HEK293 (cell line): Measurements from ENCODE around the gene SPEF1.
A peak's percentile ranks its signal among the peaks of the same experiment; 100 is the strongest.

Source experiments
- BCL6B ChIP-seq: fragments of 450-650 bp; formaldehyde crosslinking; IDR thresholded peaks from 2 replicates; pipeline ENCODE4 v1.5.1; 2017; ENCODE audit warnings: missing biosample characterization, missing genetic modification characterization
- GFI1B ChIP-seq: fragments of 450-650 bp; formaldehyde crosslinking; IDR thresholded peaks from 2 replicates; pipeline ENCODE4 v1.5.1; 2016; ENCODE audit warnings: missing biosample characterization, missing genetic modification characterization
- GLIS1 ChIP-seq: fragments of 450-650 bp; formaldehyde crosslinking; IDR thresholded peaks from 2 replicates; pipeline ENCODE4 v1.5.1; 2016; ENCODE audit warnings: missing biosample characterization, missing genetic modification characterization
- KLF1 ChIP-seq: fragments of 450-650 bp; formaldehyde crosslinking; IDR thresholded peaks from 2 replicates; pipeline ENCODE4 v1.5.1; 2016; ENCODE audit warnings: missing biosample characterization, missing genetic modification characterization
- SETDB1 ChIP-seq: IDR thresholded peaks from one replicate; pipeline ENCODE4 v1.6.1; 2017; ENCODE audit warnings: mild to moderate bottlenecking, low read length, moderate library complexity, mixed read lengths; ENCODE audit not compliant: insufficient read length
- YY1 ChIP-seq: fragments of 450-650 bp; formaldehyde crosslinking; IDR thresholded peaks from 2 replicates; pipeline ENCODE4 v1.5.1; 2018; ENCODE audit warnings: missing biosample characterization, missing genetic modification characterization
- ZBTB10 ChIP-seq: fragments of 450-650 bp; formaldehyde crosslinking; IDR thresholded peaks from 2 replicates; pipeline ENCODE4 v1.5.1; 2016; ENCODE audit warnings: missing biosample characterization, missing genetic modification characterization
- ZBTB7A ChIP-seq: fragments of 450-650 bp; formaldehyde crosslinking; IDR thresholded peaks from 2 replicates; pipeline ENCODE4 v1.5.1; 2016; ENCODE audit warnings: low read depth, missing biosample characterization, missing genetic modification characterization
- ZNF146 ChIP-seq: fragments of 450-650 bp; formaldehyde crosslinking; IDR thresholded peaks from 2 replicates; pipeline ENCODE4 v1.5.1; 2016; ENCODE audit warnings: missing biosample characterization, missing genetic modification characterization
- ZNF16 ChIP-seq: fragments of 450-650 bp; formaldehyde crosslinking; IDR thresholded peaks from 2 replicates; pipeline ENCODE4 v1.5.1; 2016; ENCODE audit warnings: low read depth, missing biosample characterization, missing genetic modification characterization
- ZNF2 ChIP-seq: fragments of 450-650 bp; formaldehyde crosslinking; IDR thresholded peaks from 2 replicates; pipeline ENCODE4 v1.5.1; 2016; ENCODE audit warnings: missing biosample characterization, missing genetic modification characterization
- ZNF202 ChIP-seq: fragments of 450-650 bp; formaldehyde crosslinking; IDR thresholded peaks from 2 replicates; pipeline ENCODE4 v1.5.1; 2016; ENCODE audit warnings: missing biosample characterization, missing genetic modification characterization, borderline replicate concordance
- ZNF37A ChIP-seq: fragments of 450-650 bp; IDR thresholded peaks from 2 replicates; pipeline ENCODE4 v1.5.1; 2018; ENCODE audit warnings: missing biosample characterization, missing genetic modification characterization
- ZNF449 ChIP-seq: fragments of 450-650 bp; formaldehyde crosslinking; IDR thresholded peaks from 2 replicates; pipeline ENCODE4 v1.5.1; 2017; ENCODE audit warnings: missing biosample characterization, mild to moderate bottlenecking, missing genetic modification characterization, moderate library complexity
- ZNF529 ChIP-seq: fragments of 450-650 bp; formaldehyde crosslinking; IDR thresholded peaks from 2 replicates; pipeline ENCODE4 v1.5.1; 2017; ENCODE audit warnings: missing genetic modification characterization, missing biosample characterization; ENCODE audit not compliant: insufficient replicate concordance
- ZNF544 ChIP-seq: fragments of 450-650 bp; formaldehyde crosslinking; IDR thresholded peaks from 2 replicates; pipeline ENCODE4 v1.5.0; 2017; ENCODE audit warnings: missing biosample characterization, missing genetic modification characterization
- ZNF600 ChIP-seq: fragments of 450-650 bp; formaldehyde crosslinking; IDR thresholded peaks from 2 replicates; pipeline ENCODE4 v1.5.1; 2016; ENCODE audit warnings: missing biosample characterization, missing genetic modification characterization
- ZNF639 ChIP-seq: fragments of 450-650 bp; formaldehyde crosslinking; IDR thresholded peaks from 2 replicates; pipeline ENCODE4 v1.5.1; 2016; ENCODE audit warnings: missing biosample characterization, missing genetic modification characterization
- ZNF654 ChIP-seq: fragments of 450-650 bp; formaldehyde crosslinking; IDR thresholded peaks from 2 replicates; pipeline ENCODE4 v1.5.1; 2016; ENCODE audit warnings: low read depth, missing biosample characterization, missing genetic modification characterization
- ZNF701 ChIP-seq: fragments of 450-650 bp; formaldehyde crosslinking; IDR thresholded peaks from 2 replicates; pipeline ENCODE4 v1.5.1; 2016; ENCODE audit warnings: missing biosample characterization, missing genetic modification characterization
- TF ChIP-seq, protein P1 (sequence below): fragments of 450-650 bp; formaldehyde crosslinking; IDR thresholded peaks from 2 replicates; pipeline ENCODE4 v1.5.1; 2016; ENCODE audit warnings: missing biosample characterization, missing genetic modification characterization, borderline replicate concordance
- TF ChIP-seq, protein P2 (sequence below): fragments of 450-650 bp; formaldehyde crosslinking; optimal IDR thresholded peaks from 2 replicates; pipeline ENCODE3; 2016; ENCODE audit warnings: missing biosample characterization, mild to moderate bottlenecking, missing genetic modification characterization
- TF ChIP-seq, protein P3 (sequence below): fragments of 450-650 bp; formaldehyde crosslinking; IDR thresholded peaks from 2 replicates; pipeline ENCODE4 v1.5.1; 2016; ENCODE audit warnings: missing biosample characterization, missing genetic modification characterization

SPEF1 gene

GRCh38 chr20:3767427-3768341, 13.6 kb downstream of the SPEF1 start, which contains the start of gene ADISSP (continued):
- TF ChIP-seq ZNF146 (tag by site-specific recombination) (no peak), BCL6B (tag by site-specific recombination) (no peak), ZBTB7A (tag by site-specific recombination) (peak; percentile 80; the same call in 1 of the 2 replicates), ZNF654 (tag by site-specific recombination) (no peak), GFI1B (no peak), ZNF202 (tag by site-specific recombination) (no peak), GLIS1 (tag by site-specific recombination) (peak; percentile 25; the same call in 1 of the 2 replicates), ZNF449 (tag by site-specific recombination) (peak; percentile 73), KLF1 (peak; percentile 18; the same call in 1 of the 2 replicates), ZNF529 (tag by site-specific recombination) (no peak), ZNF37A (no peak), ZBTB10 (tag by site-specific recombination) (peak; percentile 85), ZNF544 (tag by site-specific recombination) (no peak), ZNF600 (tag by site-specific recombination) (peak; percentile 46; the same call in 1 of the 2 replicates), ZNF2 (tag by site-specific recombination) (peak; percentile 20; the same call in 1 of the 2 replicates), ZNF639 (tag by site-specific recombination) (0 out of 2 replicates have a peak, but pooled peaks have one; percentile 18), YY1 (no peak), ZNF701 (tag by site-specific recombination) (no peak), SETDB1 (no peak), ZNF16 (tag by site-specific recombination) (no peak)
- TF ChIP-seq, protein P1, sequence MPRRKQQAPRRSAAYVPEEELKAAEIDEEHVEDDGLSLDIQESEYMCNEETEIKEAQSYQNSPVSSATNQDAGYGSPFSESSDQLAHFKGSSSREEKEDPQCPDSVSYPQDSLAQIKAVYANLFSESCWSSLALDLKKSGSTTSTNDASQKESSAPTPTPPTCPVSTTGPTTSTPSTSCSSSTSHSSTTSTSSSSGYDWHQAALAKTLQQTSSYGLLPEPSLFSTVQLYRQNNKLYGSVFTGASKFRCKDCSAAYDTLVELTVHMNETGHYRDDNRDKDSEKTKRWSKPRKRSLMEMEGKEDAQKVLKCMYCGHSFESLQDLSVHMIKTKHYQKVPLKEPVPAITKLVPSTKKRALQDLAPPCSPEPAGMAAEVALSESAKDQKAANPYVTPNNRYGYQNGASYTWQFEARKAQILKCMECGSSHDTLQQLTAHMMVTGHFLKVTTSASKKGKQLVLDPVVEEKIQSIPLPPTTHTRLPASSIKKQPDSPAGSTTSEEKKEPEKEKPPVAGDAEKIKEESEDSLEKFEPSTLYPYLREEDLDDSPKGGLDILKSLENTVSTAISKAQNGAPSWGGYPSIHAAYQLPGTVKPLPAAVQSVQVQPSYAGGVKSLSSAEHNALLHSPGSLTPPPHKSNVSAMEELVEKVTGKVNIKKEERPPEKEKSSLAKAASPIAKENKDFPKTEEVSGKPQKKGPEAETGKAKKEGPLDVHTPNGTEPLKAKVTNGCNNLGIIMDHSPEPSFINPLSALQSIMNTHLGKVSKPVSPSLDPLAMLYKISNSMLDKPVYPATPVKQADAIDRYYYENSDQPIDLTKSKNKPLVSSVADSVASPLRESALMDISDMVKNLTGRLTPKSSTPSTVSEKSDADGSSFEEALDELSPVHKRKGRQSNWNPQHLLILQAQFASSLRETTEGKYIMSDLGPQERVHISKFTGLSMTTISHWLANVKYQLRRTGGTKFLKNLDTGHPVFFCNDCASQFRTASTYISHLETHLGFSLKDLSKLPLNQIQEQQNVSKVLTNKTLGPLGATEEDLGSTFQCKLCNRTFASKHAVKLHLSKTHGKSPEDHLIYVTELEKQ (tag by site-specific recombination), result peak; percentile 30; the same call in 1 of the 2 replicates
- TF ChIP-seq, protein P2, sequence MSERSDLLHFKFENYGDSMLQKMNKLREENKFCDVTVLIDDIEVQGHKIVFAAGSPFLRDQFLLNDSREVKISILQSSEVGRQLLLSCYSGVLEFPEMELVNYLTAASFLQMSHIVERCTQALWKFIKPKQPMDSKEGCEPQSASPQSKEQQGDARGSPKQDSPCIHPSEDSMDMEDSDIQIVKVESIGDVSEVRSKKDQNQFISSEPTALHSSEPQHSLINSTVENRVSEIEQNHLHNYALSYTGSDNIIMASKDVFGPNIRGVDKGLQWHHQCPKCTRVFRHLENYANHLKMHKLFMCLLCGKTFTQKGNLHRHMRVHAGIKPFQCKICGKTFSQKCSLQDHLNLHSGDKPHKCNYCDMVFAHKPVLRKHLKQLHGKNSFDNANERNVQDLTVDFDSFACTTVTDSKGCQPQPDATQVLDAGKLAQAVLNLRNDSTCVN (tag by site-specific recombination), result peak; percentile 88
- TF ChIP-seq, protein P3, sequence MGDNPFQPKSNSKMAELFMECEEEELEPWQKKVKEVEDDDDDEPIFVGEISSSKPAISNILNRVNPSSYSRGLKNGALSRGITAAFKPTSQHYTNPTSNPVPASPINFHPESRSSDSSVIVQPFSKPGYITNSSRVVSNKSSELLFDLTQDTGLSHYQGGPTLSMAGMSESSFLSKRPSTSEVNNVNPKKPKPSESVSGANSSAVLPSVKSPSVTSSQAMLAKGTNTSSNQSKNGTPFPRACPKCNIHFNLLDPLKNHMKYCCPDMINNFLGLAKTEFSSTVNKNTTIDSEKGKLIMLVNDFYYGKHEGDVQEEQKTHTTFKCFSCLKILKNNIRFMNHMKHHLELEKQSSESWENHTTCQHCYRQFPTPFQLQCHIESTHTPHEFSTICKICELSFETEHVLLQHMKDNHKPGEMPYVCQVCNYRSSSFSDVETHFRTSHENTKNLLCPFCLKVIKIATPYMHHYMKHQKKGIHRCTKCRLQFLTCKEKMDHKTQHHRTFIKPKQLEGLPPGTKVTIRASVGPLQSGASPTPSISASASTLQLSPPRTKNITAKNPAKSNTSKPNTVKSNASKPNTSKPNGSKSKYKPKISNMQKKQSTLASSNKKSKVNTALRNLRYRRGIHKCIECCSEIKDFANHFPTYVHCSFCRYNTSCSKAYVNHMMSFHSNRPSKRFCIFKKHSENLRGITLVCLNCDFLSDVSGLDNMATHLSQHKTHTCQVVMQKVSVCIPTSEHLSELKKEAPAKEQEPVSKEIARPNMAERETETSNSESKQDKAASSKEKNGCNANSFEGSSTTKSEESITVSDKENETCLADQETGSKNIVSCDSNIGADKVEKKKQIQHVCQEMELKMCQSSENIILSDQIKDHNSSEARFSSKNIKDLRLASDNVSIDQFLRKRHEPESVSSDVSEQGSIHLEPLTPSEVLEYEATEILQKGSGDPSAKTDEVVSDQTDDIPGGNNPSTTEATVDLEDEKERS (tag by site-specific recombination), result no peak
